Breast epithelium (tissue), 3 donors: ENCODE data around the gene ANKRD35.

Experiments used
- CTCF ChIP-seq, 3 donors: fragments of 450-650 bp; IDR thresholded peaks; one replicate each; pipeline ENCODE4 v1.5.1; 2016 to 2017; ENCODE audit warnings: antibody characterized with exemption in 3 of 3, mild to moderate bottlenecking in 3 of 3, moderate library complexity in 3 of 3
- POLR2A ChIP-seq: fragments of 450-650 bp; IDR thresholded peaks from one replicate; pipeline ENCODE4 v1.6.1; 2016; ENCODE audit warnings: antibody characterized with exemption, mild to moderate bottlenecking, moderate library complexity
- POLR2AphosphoS5 ChIP-seq, 3 donors: sonication (generic); formaldehyde crosslinking; IDR thresholded peaks; one replicate each; pipeline ENCODE4 v1.6.1; 2017; ENCODE audit warnings: antibody characterized with exemption in 3 of 3

GRCh38 chr1:145847827-145848226 lies 37.8 kb downstream of the ANKRD35 start:
- no peak for TF ChIP-seq CTCF (IDR thresholded peaks at IDR 0.05)
- TF ChIP-seq POLR2A = no peak
- no peak for TF ChIP-seq POLR2AphosphoS5 (IDR thresholded peaks at IDR 0.05)
